HS-27A (cell line): ENCODE data around the gene ZSCAN25.
"Not testable (repeated sequence)": the region's sequence is repeated elsewhere in the genome, so short reads cannot be mapped to it uniquely, and the experiment has no call there.

Experiments used
- DNase-seq: peaks from one replicate; pipeline ENCODE4 v3.0.0-alpha.2; 2012; ENCODE audit warnings: low read depth, missing footprints

Gene ZSCAN25

GRCh38 chr7:99616359-99617191 is at the start of gene ZSCAN25:
Gene ZSCAN25, plus strand, starts transcription at chr7:99616946. Its CDS starts 2,661 bp downstream, at chr7:99619607.
- DNase-seq = peak; percentile 77

DNA sequence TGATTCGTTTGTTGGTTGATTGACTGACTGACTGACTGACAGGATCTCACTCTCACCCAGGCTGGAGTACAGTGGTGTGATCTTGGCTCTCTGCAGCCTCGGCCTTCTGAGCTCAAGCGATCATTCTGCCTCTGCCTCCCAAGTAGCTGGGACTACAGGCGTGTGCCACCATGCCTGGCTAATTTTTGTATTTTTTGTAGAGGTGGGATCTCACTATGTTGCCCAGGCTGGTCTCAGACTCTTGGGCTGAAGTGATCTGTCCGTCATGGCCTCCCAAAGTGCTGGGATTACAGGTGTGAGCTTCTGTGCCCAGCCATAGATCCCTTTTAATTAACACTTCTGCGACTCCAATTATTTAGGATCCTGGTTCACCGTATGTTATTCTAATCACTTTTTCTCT is 48.0 kb upstream of the ZSCAN25 start:
- DNase-seq = not testable (repeated sequence)

DNA sequence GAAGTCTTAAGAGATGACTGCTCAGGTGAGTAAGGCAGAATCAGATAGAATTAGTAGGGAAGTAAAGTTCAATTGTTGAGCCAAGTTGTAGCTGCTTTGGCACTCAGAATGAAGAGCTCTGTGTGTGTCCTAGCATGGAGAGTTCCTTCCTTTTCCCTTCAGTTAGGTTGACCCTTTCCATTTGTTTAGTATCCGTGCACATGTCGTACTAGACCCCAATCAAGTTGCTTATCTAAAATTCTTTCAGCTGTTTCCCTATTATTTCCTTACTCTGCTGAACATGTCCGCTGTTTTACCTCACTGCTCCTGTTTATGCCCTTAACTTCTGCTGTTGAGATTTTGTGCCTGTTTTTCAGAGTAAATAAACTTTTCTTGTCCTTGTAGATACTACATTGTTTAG is 45.0 kb upstream of the ZSCAN25 start:
- DNase-seq = no peak

- DNase-seq = no peak
These were observed 43.5 kb upstream of the ZSCAN25 start for GRCh38 chr7:99573257-99573656.

GRCh38 chr7:99576251-99576650 is 40.5 kb upstream of the ZSCAN25 start:
- DNase-seq = no peak

- DNase-seq = no peak
These were observed 37.3 kb upstream of the ZSCAN25 start for GRCh38 chr7:99579281-99579955.

DNA sequence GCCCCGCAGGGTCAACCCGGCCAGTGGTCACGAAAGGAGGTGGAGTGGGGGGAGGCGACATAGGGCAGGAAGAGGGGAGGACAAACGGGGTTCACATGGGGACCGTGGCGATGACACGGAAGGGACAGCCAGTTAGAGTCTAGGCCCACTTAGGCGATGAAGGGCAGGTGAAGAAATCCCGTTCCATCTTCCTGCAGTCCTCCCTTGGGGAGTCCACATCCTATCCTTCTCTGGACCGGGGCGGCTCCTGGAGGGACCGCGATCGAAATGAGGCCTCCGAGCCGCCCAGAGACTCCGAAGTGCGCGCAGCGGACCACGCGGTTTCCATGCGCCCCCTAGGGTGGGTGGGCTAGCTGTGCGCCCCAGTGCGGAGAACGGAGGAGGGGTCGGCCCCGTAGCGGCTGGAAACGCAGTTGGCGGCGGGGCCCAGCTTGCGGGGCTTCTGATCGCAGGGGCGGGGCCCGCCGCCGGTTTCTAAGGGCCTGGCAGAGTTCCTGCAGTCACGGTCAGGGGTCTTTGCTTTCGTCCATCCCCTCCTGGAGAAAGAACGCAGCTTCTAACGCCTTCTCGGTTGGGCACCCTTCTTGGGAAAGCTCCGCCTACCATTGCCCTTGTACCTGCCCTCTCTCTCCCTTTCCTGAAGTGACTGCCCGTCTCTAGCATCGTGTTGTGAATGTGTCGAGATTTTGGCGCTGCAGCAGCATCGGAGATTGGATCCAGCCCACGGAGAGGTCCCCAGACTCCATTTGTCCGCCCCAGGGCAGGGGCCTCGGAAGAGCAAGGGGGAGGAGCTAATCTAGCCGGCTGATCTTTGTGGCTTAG is 36.6 kb upstream of the ZSCAN25 start:
- DNase-seq = no peak

- not testable (repeated sequence) for DNase-seq
These were observed 35.9 kb upstream of the ZSCAN25 start for GRCh38 chr7:99580778-99581332.

- no peak for DNase-seq
These were observed 27.9 kb upstream of the ZSCAN25 start for GRCh38 chr7:99588868-99589267.

GRCh38 chr7:99594948-99595745 is 21.6 kb upstream of the ZSCAN25 start:
- DNase-seq = no peak

- no peak for DNase-seq
These were observed 20.3 kb upstream of the ZSCAN25 start for GRCh38 chr7:99596408-99596955.

GRCh38 chr7:99597762-99598501 is 18.8 kb upstream of the ZSCAN25 start, which contains the start of gene TMEM225B:
Gene TMEM225B, plus strand, starts transcription at chr7:99598267. Its CDS starts 6,122 bp downstream, at chr7:99604389.
- no peak for DNase-seq

GRCh38 chr7:99599836-99600235 is 16.9 kb upstream of the ZSCAN25 start:
- no peak for DNase-seq

- no peak for DNase-seq
These were observed 15.0 kb upstream of the ZSCAN25 start for GRCh38 chr7:99601656-99602310.

- no peak for DNase-seq
These were observed 11.2 kb upstream of the ZSCAN25 start for GRCh38 chr7:99605527-99605926.

- no peak for DNase-seq
These were observed 10.2 kb upstream of the ZSCAN25 start for GRCh38 chr7:99606531-99606930.

GRCh38 chr7:99607548-99607947 is 9.2 kb upstream of the ZSCAN25 start:
- DNase-seq = no peak

DNA sequence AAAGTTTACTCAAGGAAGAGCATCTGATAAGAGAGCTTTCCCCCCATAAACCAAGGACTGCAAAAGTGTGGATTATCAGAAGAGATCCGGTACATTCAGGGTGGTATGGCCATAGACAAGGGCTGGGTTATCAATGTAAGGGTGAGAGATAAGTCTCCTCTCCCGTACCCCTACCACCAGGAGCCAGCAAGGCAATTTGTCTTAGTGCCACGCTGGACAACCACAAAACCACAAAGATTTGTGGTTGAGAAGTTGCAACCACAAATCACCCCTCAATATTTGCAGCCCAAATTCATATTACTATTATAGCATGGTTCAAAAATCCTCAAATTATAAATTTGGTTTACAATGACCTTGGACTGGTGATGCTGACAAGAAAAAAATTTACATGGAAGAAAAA is 2.3 kb upstream of the ZSCAN25 start:
- no peak for DNase-seq

- no peak for DNase-seq
These were observed 772 bp upstream of the ZSCAN25 start for GRCh38 chr7:99615989-99616358.
